GM12873 (cell line): ENCODE results near the gene MAGEB6.

Experiments used
- TF ChIP-seq, protein P1 (sequence below): IDR thresholded peaks from 2 replicates; pipeline ENCODE4 v1.5.1; 2012; ENCODE audit warnings: low read depth, mild to moderate bottlenecking, moderate library complexity, low read length, control low read depth; ENCODE audit not compliant: insufficient read depth; ENCODE audit errors: missing control alignments

The MAGEB6 gene, protein sequence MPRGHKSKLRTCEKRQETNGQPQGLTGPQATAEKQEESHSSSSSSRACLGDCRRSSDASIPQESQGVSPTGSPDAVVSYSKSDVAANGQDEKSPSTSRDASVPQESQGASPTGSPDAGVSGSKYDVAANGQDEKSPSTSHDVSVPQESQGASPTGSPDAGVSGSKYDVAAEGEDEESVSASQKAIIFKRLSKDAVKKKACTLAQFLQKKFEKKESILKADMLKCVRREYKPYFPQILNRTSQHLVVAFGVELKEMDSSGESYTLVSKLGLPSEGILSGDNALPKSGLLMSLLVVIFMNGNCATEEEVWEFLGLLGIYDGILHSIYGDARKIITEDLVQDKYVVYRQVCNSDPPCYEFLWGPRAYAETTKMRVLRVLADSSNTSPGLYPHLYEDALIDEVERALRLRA

GRCh38 chrX:26192204-26192603 is at the start of gene MAGEB6:
Gene MAGEB6 (plus strand): TSS chrX:26192440. CDS start chrX:26193847, 1,407 bp downstream.
- TF ChIP-seq, protein P1, sequence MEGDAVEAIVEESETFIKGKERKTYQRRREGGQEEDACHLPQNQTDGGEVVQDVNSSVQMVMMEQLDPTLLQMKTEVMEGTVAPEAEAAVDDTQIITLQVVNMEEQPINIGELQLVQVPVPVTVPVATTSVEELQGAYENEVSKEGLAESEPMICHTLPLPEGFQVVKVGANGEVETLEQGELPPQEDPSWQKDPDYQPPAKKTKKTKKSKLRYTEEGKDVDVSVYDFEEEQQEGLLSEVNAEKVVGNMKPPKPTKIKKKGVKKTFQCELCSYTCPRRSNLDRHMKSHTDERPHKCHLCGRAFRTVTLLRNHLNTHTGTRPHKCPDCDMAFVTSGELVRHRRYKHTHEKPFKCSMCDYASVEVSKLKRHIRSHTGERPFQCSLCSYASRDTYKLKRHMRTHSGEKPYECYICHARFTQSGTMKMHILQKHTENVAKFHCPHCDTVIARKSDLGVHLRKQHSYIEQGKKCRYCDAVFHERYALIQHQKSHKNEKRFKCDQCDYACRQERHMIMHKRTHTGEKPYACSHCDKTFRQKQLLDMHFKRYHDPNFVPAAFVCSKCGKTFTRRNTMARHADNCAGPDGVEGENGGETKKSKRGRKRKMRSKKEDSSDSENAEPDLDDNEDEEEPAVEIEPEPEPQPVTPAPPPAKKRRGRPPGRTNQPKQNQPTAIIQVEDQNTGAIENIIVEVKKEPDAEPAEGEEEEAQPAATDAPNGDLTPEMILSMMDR = no peak

DNA sequence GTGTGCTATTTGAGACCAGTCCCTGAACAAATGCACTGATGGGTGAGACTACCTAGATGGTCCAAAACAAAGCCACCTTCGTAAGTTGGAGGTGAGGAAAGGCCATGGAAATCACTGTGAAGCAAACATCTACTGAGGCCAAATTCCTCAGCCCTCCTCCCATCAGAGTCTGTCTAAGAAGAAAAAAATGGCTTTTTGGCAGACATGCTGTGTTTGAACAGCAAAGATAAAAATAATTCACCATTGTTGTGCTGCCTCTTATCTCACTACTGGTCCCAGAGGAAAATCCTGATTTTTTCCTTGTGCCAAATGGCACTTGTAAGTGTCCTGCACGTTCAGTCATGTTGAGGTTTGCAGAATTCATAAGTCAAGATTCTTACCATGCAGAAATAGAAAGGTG is 46.2 kb upstream of the MAGEB6 start:
- TF ChIP-seq, protein P1 = no peak

GRCh38 chrX:26160301-26160700 is 31.9 kb upstream of the MAGEB6 start, which contains the start of gene MAGEB6B:
Gene MAGEB6B (plus strand): TSS chrX:26160601. CDS start chrX:26160601, 0 bp downstream.
- TF ChIP-seq, protein P1 = no peak

GRCh38 chrX:26203561-26203960 is 11.3 kb downstream of the MAGEB6 start:
- TF ChIP-seq, protein P1 = no peak

DNA sequence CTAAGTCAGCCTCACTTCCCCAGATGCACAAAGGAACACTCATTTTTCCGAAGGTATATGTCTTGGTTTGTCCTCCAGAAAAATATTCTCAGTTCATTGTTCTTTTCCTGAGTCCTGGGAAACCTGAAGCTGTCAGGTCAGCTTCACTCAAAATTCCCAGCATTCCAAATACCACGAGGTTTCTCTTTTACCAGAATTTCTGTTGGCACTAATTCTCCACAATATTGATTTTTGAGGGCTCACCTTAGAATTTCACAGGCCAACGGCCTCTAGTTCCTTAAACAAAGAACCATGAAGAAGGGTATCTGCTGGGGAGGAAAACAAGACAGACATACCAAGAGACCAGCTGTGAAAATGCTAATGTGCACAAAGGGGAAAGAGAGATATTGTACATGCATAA is 15.8 kb downstream of the MAGEB6 start:
- TF ChIP-seq, protein P1 = no peak

GRCh38 chrX:26215869-26216268 is 23.6 kb downstream of the MAGEB6 start, which contains the start of gene MAGEB5:
Gene MAGEB5 (plus strand): TSS chrX:26216169. CDS start chrX:26217302, 1,133 bp downstream.
- TF ChIP-seq, protein P1 = no peak

DNA sequence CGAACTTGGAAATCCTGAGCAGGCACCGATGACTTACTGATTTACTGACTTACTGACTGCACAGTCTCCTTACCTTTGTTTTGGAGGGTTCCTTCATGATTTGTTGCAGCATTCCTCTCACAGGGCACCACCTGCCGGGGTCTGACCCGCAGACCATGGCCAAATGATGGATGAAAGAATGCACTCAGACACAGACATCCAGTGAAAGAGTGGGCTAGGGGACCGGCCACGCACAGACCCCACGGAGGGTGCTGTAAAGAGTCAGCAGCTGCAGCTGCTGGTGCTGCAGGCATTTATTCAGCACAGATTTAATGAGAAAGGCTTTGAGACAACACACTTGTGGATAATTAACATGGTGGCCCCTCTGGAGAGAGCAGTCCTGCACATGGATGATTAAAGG is 27.1 kb downstream of the MAGEB6 start:
- TF ChIP-seq, protein P1 = no peak
